GM12875 (cell line): Measurements from ENCODE around the gene TAF5.
A peak's percentile ranks its signal among the peaks of the same experiment; 100 is the strongest.
"Not testable (repeated sequence)": the region's sequence is repeated elsewhere in the genome, so short reads cannot be mapped to it uniquely, and the experiment has no call there.

Source experiments
- H3K4me3 ChIP-seq: one replicate; pipeline ENCODE4 v1.5.1; 2011; ENCODE audit warnings: low read depth, low read length, control low read depth
- TF ChIP-seq, protein P1 (sequence below): IDR thresholded peaks from 2 replicates; pipeline ENCODE4 v1.5.1; 2011; ENCODE audit warnings: low read depth, mild to moderate bottlenecking, control low read depth, inconsistent platforms, low read length, moderate library complexity, borderline replicate concordance; ENCODE audit not compliant: insufficient read depth

The TAF5 gene

DNA sequence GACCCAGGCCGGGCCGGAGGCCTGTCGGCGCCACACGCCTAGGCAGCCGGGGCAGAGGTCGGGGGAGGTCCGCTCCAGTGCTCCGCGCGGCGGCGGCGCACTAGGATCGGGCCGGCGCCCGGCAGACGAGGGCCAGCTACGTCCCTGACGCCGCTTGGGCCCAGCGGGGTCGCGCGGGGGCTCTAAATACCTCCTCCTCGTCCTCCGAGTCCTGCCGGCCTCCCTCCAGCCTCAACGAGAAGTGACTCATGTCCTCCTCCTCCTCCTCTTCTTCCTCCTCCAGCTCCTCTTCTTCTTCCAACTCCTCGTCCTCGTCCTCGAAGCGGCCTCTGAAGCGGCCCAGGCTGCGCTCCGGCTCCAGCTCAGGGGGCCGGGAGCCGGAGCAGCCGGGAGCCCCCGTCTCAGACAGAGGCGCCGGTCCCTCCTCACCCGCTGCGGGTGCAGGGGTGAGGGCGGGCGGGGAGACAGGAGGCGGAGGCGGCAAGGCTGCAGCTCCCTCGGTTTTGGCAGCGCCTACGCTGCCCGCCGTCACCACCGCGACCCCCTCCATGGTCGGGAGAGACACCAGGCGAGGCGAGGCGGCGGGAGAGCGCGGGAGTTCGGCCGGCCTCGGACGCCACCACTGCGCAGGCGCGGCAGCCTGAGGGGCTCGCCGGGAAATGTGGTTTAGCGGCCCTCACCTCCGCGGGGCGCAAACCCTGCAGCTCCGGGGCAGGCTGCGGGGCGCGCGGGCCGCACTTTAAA is 17.1 kb upstream of the TAF5 start, which contains the start of gene PCGF6:
Gene PCGF6 (minus strand): TSS at position 624 of the 744 bp plus-strand sequence. CDS start 74 bp downstream, at position 550.
- TF ChIP-seq, protein P1, sequence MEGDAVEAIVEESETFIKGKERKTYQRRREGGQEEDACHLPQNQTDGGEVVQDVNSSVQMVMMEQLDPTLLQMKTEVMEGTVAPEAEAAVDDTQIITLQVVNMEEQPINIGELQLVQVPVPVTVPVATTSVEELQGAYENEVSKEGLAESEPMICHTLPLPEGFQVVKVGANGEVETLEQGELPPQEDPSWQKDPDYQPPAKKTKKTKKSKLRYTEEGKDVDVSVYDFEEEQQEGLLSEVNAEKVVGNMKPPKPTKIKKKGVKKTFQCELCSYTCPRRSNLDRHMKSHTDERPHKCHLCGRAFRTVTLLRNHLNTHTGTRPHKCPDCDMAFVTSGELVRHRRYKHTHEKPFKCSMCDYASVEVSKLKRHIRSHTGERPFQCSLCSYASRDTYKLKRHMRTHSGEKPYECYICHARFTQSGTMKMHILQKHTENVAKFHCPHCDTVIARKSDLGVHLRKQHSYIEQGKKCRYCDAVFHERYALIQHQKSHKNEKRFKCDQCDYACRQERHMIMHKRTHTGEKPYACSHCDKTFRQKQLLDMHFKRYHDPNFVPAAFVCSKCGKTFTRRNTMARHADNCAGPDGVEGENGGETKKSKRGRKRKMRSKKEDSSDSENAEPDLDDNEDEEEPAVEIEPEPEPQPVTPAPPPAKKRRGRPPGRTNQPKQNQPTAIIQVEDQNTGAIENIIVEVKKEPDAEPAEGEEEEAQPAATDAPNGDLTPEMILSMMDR, result peak; percentile 15; the same call in 1 of the 2 replicates
- H3K4me3 ChIP-seq, result peak within 1 kb of the TSS; percentile 94

DNA sequence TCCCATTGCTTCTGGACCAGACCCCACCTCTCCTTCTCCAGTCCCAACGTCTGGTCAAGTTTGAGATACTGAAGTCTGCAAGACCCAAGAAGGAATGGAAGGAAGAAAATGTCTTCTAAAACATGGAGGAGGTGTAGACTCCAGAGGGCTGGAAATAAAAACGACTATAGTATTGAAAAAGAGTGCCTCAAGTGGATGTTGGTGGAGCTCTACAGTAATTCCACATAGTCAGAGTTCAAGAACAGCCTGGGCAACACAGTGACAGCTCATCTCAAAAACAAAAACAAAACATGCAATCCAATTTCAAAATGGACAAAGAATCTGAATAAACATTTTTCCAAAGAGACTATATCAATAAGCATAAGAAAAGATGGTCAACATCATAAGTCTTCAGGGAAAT is 14.5 kb upstream of the TAF5 start:
- TF ChIP-seq, protein P1, result no peak

GRCh38 chr10:103354567-103354966 is 13.2 kb upstream of the TAF5 start:
- not testable (repeated sequence) for H3K4me3 ChIP-seq

More for the DNA sequence above, 14.5 kb upstream of the TAF5 start:
- no peak overlapping the region for H3K4me3 ChIP-seq

GRCh38 chr10:103355906-103356599 is 11.7 kb upstream of the TAF5 start:
- TF ChIP-seq, protein P1, result no peak
- H3K4me3 ChIP-seq, result no peak overlapping the region

GRCh38 chr10:103359493-103359892 is 8.3 kb upstream of the TAF5 start:
- not testable (repeated sequence) for H3K4me3 ChIP-seq

DNA sequence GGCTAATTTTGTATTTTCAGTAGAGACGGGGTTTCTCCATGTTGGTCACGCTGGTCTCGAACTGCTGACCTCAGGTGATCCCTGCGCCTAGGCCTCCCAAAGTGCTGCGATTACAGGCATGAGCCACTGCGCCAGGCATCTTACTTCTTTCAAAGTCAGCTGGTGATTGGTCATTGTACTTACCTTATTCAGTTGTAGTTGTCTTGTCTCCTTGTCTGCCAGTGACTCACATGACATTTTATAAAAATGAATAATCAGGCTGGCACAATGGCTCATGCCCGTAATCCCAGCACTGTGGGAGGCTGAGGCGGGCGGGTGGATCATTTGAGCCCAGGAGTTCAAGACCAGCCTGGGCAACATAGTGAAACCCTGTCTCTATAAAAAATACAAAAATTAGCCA is 7.0 kb upstream of the TAF5 start:
- not testable (repeated sequence) for H3K4me3 ChIP-seq

- H3K4me3 ChIP-seq, result no peak overlapping the region
- TF ChIP-seq, protein P1, result no peak
Observed at GRCh38 chr10:103367379-103367781, 396 bp upstream of the TAF5 start.

- TF ChIP-seq, protein P1, result no peak
- no peak overlapping the region for H3K4me3 ChIP-seq
Observed at GRCh38 chr10:103373544-103373943, 5.8 kb downstream of the TAF5 start.
